Keratinocyte (primary cell): Measurements from ENCODE around the gene CASTOR1. TPM values are rescaled to one million over a fixed set of nuclear protein-coding genes. Genes with fewer than 3 reads are reported as not detected.

Source experiments
- DNase-seq: peaks from one replicate; pipeline ENCODE4 v3.0.0-alpha.2; 2011; ENCODE audit warnings: low read depth, missing footprints, low spot score
- FAIRE-seq: peaks from 2 replicates; lab custom pipeline; 2011; peaks lifted over from hg19 to GRCh38; lab: Jason Lieb, UNC
- H2AFZ ChIP-seq: 2 replicates; pipeline ENCODE4 v1.6.0; 2012; ENCODE audit warnings: low read length, control low read depth, inconsistent platforms; ENCODE audit not compliant: control insufficient read depth
- H3K27ac ChIP-seq: 2 replicates; pipeline ENCODE4 v1.5.1; 2011; ENCODE audit warnings: low read length; ENCODE audit not compliant: control insufficient read depth, insufficient read depth
- H3K27me3 ChIP-seq: 3 replicates; pipeline ENCODE4 v1.6.0; 2011; ENCODE audit warnings: low read length; ENCODE audit not compliant: control insufficient read depth, insufficient read depth; ENCODE audit errors: extremely low read depth
- H3K36me3 ChIP-seq, 2 experiments: 2 replicates in 1 of 2; 3 replicates in 1 of 2; pipeline ENCODE4 v1.5.1; 2011; ENCODE audit warnings: low read length in 2 of 2, mild to moderate bottlenecking in 1 of 2; ENCODE audit not compliant: control insufficient read depth in 2 of 2, insufficient read depth in 2 of 2; ENCODE audit errors: extremely low read depth in 1 of 2
- H3K4me1 ChIP-seq: 3 replicates; pipeline ENCODE4 v1.5.1; 2011; ENCODE audit warnings: low read length; ENCODE audit not compliant: control insufficient read depth, insufficient read depth; ENCODE audit errors: extremely low read depth
- H3K4me2 ChIP-seq: 3 replicates; pipeline ENCODE4 v1.6.0; 2011; ENCODE audit warnings: low read depth, low read length; ENCODE audit not compliant: control insufficient read depth, insufficient read depth; ENCODE audit errors: extremely low read depth
- H3K4me3 ChIP-seq, 3 experiments: fragments of 200-600 bp in 1 of 3; sonication (generic) in 1 of 3; 2 replicates in 2 of 3; 3 replicates in 1 of 3; pipeline ENCODE4 v1.5.1; 2011 to 2016; ENCODE audit warnings: low read length in 3 of 3, mild to moderate bottlenecking in 3 of 3, control low read depth in 2 of 3, inconsistent platforms in 1 of 3, low read depth in 1 of 3, mixed read lengths in 1 of 3, mixed run types in 1 of 3, moderate library complexity in 1 of 3; ENCODE audit not compliant: control insufficient read depth in 2 of 3, insufficient read depth in 2 of 3; ENCODE audit errors: extremely low read depth in 1 of 3
- H3K79me2 ChIP-seq: 2 replicates; pipeline ENCODE4 v1.6.0; 2012; ENCODE audit warnings: low read length; ENCODE audit not compliant: control insufficient read depth, insufficient read depth
- H3K9ac ChIP-seq: 3 replicates; pipeline ENCODE4 v1.6.0; 2011; ENCODE audit warnings: low read length; ENCODE audit not compliant: control insufficient read depth, insufficient read depth; ENCODE audit errors: extremely low read depth
- H3K9me1 ChIP-seq: 3 replicates; pipeline ENCODE4 v1.6.0; 2011; ENCODE audit warnings: low read length; ENCODE audit not compliant: control insufficient read depth, insufficient read depth; ENCODE audit errors: extremely low read depth
- H3K9me3 ChIP-seq: 2 replicates; pipeline ENCODE4 v1.5.1; 2012; ENCODE audit warnings: low read depth, low read length; ENCODE audit not compliant: control insufficient read depth
- H4K20me1 ChIP-seq: 3 replicates; pipeline ENCODE4 v1.6.0; 2011; ENCODE audit warnings: low read length; ENCODE audit not compliant: control insufficient read depth, insufficient read depth; ENCODE audit errors: extremely low read depth
- CTCF ChIP-seq, 3 experiments: IDR thresholded peaks in 1 of 3; conservative IDR thresholded peaks in 1 of 3; optimal IDR thresholded peaks in 1 of 3; 2 replicates in 2 of 3; 3 replicates in 1 of 3; pipeline versions ENCODE3 to v1.5.1; 2011; ENCODE audit warnings: low read length in 3 of 3, mild to moderate bottlenecking in 3 of 3, moderate library complexity in 2 of 3, control low read depth in 1 of 3, inconsistent platforms in 1 of 3; ENCODE audit not compliant: insufficient read depth in 2 of 3; ENCODE audit errors: extremely low read depth in 1 of 3
- EZH2 ChIP-seq: IDR thresholded peaks from one replicate; pipeline ENCODE4 v1.6.1; 2012; ENCODE audit warnings: inconsistent platforms, mild to moderate bottlenecking, low read length, moderate library complexity
- dilution Hi-C: fragments of 300-500 bp; cut with MboI; formaldehyde crosslinking; loops from one replicate; pipeline ENCODE4 v1.7.0; 2020; ENCODE audit warnings: low sequenced_read_pairs; ENCODE audit not compliant: extremely low pct_ligation_motif_present
- polyA plus RNA-seq, 5 experiments: library from polyadenylated mRNA; depleted of rRNA in 3 of 5; stranded (reverse) in 3 of 5; stranded (forward) in 1 of 5; unstranded in 1 of 5; fragments of >200 nt; gene quantifications; 1 replicate in 1 of 5; 2 replicates in 3 of 5; 3 replicates in 1 of 5; pipeline versions ENCODE4 v1.2.1 to v1.2.3, GENCODE V29; 2011 to 2012; ENCODE audit warnings: missing spikeins in 2 of 5, low read depth in 1 of 5, low replicate concordance in 1 of 5

The CASTOR1 gene
- polyA plus RNA-seq, 1 donor (not counting 4 experiments of a cell fraction or from before 2014, with no cell fraction given) = 9.1 TPM

- H3K4me2 ChIP-seq = no peak overlapping the region
- no peak overlapping the region for H3K27ac ChIP-seq
- no peaks in the 10 kb centered on the region for H3K9me3 ChIP-seq
- dilution Hi-C loops = no loop called here
- H3K9me1 ChIP-seq = no peaks in the 10 kb centered on the region
- DNase-seq (no peak), FAIRE-seq (no peak)
- H3K4me3 ChIP-seq = no peak overlapping the region
- H3K9ac ChIP-seq = no peak overlapping the region
- H3K27me3 ChIP-seq = no peaks in the 10 kb centered on the region
- no peaks in the 10 kb centered on the region for H3K79me2 ChIP-seq
- H3K36me3 ChIP-seq = no peaks in the 10 kb centered on the region
- TF ChIP-seq CTCF (optimal IDR thresholded peaks at IDR 0.05 in 1 of 3, IDR thresholded peaks at IDR 0.05 in 1 of 3, conservative IDR thresholded peaks at IDR 0.05 in 1 of 3; ENCODE audit: extremely low read depth in 1 of 3, insufficient read depth in 2 of 3, low read length in 3 of 3) (no peak), EZH2 (no peak)
- H3K4me1 ChIP-seq = peaks cover 35% of the 10 kb centered on the region
- no peaks in the 10 kb centered on the region for H4K20me1 ChIP-seq
- no peak overlapping the region for H2AFZ ChIP-seq
Measured at GRCh38 chr22:30247974-30248373, 41.3 kb downstream of the CASTOR1 start.

- Histone ChIP-seq H3K4me1 (peaks cover 31% of the 10 kb centered on the region), H3K9me3 (no peaks in the 10 kb centered on the region), H2AFZ (no peak overlapping the region), H3K36me3 (no peaks in the 10 kb centered on the region), H4K20me1 (no peaks in the 10 kb centered on the region), H3K27me3 (no peaks in the 10 kb centered on the region), H3K79me2 (no peaks in the 10 kb centered on the region), H3K4me2 (no peak overlapping the region), H3K4me3 (peak overlapping the region in 1 of 3 experiments; percentile 52), H3K9ac (no peak overlapping the region), H3K27ac (no peak overlapping the region), H3K9me1 (no peaks in the 10 kb centered on the region)
- TF ChIP-seq EZH2 = no peak
- TF ChIP-seq CTCF (optimal IDR thresholded peaks at IDR 0.05 in 1 of 3, IDR thresholded peaks at IDR 0.05 in 1 of 3, conservative IDR thresholded peaks at IDR 0.05 in 1 of 3; ENCODE audit: extremely low read depth in 1 of 3, insufficient read depth in 2 of 3, low read length in 3 of 3) = no peak
- no peak for FAIRE-seq
- dilution Hi-C loops = no loop called here
- DNase-seq = no peak
Measured at GRCh38 chr22:30247561-30247960, 41.7 kb downstream of the CASTOR1 start.
